A549 (cell line): ENCODE data around the gene ADARB2.

Experiments
- BHLHE40 ChIP-seq: IDR thresholded peaks from 2 replicates; pipeline ENCODE4 v1.6.1; 2012; ENCODE audit warnings: low read depth, low read length, inconsistent platforms
- CHD4 ChIP-seq: fragments of 200-600 bp; sonication (generic); IDR thresholded peaks from 2 replicates; pipeline ENCODE4 v1.6.1; 2016; ENCODE audit warnings: antibody characterized with exemption, mild to moderate bottlenecking, borderline replicate concordance
- EP300 ChIP-seq, 2 experiments: fragments of >200 bp; sonication (Bioruptor Twin); formaldehyde crosslinking; IDR thresholded peaks; 2 replicates in 1 of 2; 3 replicates in 1 of 2; pipeline ENCODE4 v1.6.1; 2016 to 2017
- MAFK ChIP-seq: fragments of 450-650 bp; IDR thresholded peaks from 2 replicates; pipeline ENCODE4 v1.6.1; 2014; ENCODE audit not compliant: partially characterized antibody
- POLR2A ChIP-seq: IDR thresholded peaks from 2 replicates; pipeline ENCODE4 v1.6.1; 2012; ENCODE audit warnings: mild to moderate bottlenecking, low read length
- TP53 ChIP-seq: fragments of 250-450 bp; sonication (Bioruptor Pico); IDR thresholded peaks from 2 replicates; pipeline ENCODE4 v1.5.0; 2021; ENCODE audit warnings: mild to moderate bottlenecking, moderate library complexity
- TF ChIP-seq, protein P1 (sequence below): fragments of >200 bp; sonication (Bioruptor Twin); formaldehyde crosslinking; IDR thresholded peaks from 3 replicates; pipeline ENCODE4 v1.5.1; 2016
- TF ChIP-seq, protein P2 (sequence below): fragments of 200-600 bp; sonication (generic); IDR thresholded peaks from 2 replicates; pipeline ENCODE4 v1.6.1; 2016; ENCODE audit warnings: antibody characterized with exemption, mild to moderate bottlenecking, moderate library complexity
- TF ChIP-seq, protein P3 (sequence below): IDR thresholded peaks from 2 replicates; pipeline ENCODE4 v1.6.1; 2012
- TF ChIP-seq, protein P4 (sequence below): fragments of >200 bp; sonication (Bioruptor Twin); formaldehyde crosslinking; IDR thresholded peaks from 3 replicates; pipeline ENCODE4 v1.6.1; 2016

DNA sequence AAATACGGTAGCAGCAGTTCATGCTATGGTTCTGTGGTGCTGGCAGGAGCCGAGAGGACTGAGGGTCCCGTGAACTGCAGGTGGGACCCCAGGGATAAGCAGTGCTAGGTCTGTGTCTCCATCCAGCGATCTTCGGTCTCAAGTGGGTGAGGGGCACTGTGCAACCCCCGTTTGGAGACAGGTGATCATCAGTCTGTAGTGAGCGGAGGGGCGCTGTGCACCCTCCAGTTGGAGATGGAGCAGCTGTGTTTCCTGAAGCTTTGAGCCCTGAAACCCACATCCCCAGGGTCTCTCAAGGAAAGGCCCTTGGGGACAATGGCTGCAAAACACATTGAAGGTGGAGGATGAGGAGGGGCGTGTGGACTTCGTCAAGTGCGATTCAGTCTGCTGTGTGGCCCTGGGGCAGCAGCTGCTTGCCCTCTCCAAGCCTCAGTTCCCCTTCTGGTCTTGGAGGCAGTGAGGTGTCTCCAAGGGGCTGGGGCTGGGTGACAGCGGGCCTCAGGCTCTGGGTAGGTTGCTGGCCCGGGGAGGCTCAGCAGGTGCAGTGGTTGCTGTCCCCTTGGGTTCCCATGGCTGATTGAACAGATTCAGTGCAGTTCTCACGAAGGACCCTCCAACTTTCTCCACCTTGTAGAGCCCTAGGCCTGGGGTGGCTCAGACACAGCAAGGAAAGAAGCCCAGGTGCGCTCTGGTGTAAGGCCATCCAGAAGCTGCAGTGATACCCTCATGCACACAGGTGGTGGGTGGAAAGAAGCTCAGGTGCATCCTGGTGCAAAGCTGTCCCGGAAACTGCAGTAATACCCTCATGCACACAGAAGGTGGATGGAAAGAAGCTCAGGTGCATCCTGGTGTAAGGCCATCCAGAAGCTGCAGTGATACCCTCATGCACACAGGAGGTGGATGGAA, 160.6 kb downstream of the ADARB2 start:
- no peak for TF ChIP-seq BHLHE40
- TF ChIP-seq CHD4, result no peak
- TF ChIP-seq EP300 (IDR thresholded peaks at IDR 0.05), result no peak
- no peak for TF ChIP-seq MAFK
- no peak for TF ChIP-seq TP53
- TF ChIP-seq, protein P1, sequence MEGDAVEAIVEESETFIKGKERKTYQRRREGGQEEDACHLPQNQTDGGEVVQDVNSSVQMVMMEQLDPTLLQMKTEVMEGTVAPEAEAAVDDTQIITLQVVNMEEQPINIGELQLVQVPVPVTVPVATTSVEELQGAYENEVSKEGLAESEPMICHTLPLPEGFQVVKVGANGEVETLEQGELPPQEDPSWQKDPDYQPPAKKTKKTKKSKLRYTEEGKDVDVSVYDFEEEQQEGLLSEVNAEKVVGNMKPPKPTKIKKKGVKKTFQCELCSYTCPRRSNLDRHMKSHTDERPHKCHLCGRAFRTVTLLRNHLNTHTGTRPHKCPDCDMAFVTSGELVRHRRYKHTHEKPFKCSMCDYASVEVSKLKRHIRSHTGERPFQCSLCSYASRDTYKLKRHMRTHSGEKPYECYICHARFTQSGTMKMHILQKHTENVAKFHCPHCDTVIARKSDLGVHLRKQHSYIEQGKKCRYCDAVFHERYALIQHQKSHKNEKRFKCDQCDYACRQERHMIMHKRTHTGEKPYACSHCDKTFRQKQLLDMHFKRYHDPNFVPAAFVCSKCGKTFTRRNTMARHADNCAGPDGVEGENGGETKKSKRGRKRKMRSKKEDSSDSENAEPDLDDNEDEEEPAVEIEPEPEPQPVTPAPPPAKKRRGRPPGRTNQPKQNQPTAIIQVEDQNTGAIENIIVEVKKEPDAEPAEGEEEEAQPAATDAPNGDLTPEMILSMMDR, result no peak
- TF ChIP-seq, protein P2, sequence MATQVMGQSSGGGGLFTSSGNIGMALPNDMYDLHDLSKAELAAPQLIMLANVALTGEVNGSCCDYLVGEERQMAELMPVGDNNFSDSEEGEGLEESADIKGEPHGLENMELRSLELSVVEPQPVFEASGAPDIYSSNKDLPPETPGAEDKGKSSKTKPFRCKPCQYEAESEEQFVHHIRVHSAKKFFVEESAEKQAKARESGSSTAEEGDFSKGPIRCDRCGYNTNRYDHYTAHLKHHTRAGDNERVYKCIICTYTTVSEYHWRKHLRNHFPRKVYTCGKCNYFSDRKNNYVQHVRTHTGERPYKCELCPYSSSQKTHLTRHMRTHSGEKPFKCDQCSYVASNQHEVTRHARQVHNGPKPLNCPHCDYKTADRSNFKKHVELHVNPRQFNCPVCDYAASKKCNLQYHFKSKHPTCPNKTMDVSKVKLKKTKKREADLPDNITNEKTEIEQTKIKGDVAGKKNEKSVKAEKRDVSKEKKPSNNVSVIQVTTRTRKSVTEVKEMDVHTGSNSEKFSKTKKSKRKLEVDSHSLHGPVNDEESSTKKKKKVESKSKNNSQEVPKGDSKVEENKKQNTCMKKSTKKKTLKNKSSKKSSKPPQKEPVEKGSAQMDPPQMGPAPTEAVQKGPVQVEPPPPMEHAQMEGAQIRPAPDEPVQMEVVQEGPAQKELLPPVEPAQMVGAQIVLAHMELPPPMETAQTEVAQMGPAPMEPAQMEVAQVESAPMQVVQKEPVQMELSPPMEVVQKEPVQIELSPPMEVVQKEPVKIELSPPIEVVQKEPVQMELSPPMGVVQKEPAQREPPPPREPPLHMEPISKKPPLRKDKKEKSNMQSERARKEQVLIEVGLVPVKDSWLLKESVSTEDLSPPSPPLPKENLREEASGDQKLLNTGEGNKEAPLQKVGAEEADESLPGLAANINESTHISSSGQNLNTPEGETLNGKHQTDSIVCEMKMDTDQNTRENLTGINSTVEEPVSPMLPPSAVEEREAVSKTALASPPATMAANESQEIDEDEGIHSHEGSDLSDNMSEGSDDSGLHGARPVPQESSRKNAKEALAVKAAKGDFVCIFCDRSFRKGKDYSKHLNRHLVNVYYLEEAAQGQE, result no peak
- TF ChIP-seq POLR2A, result no peak
- TF ChIP-seq, protein P3, sequence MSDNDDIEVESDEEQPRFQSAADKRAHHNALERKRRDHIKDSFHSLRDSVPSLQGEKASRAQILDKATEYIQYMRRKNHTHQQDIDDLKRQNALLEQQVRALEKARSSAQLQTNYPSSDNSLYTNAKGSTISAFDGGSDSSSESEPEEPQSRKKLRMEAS, result no peak
- TF ChIP-seq, protein P4, sequence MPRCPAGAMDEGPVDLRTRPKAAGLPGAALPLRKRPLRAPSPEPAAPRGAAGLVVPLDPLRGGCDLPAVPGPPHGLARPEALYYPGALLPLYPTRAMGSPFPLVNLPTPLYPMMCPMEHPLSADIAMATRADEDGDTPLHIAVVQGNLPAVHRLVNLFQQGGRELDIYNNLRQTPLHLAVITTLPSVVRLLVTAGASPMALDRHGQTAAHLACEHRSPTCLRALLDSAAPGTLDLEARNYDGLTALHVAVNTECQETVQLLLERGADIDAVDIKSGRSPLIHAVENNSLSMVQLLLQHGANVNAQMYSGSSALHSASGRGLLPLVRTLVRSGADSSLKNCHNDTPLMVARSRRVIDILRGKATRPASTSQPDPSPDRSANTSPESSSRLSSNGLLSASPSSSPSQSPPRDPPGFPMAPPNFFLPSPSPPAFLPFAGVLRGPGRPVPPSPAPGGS, result no peak
